Measurements from ENCODE around the gene FOXP3.
A peak's percentile ranks its signal among the peaks of the same experiment; 100 is the strongest.
"Not testable (repeated sequence)": the region's sequence is repeated elsewhere in the genome, so short reads cannot be mapped to it uniquely, and the experiment has no call there.

Gene FOXP3, protein sequence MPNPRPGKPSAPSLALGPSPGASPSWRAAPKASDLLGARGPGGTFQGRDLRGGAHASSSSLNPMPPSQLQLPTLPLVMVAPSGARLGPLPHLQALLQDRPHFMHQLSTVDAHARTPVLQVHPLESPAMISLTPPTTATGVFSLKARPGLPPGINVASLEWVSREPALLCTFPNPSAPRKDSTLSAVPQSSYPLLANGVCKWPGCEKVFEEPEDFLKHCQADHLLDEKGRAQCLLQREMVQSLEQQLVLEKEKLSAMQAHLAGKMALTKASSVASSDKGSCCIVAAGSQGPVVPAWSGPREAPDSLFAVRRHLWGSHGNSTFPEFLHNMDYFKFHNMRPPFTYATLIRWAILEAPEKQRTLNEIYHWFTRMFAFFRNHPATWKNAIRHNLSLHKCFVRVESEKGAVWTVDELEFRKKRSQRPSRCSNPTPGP

GRCh38 chrX:49264460-49264859 lies at the start of gene FOXP3:
TSS of gene FOXP3 (minus strand) at chrX:49264710. CDS start at chrX:49258505, 6,205 bp downstream.
- no peak for DNase-seq (ENCODE audit: low read depth in 2 of 2)

- DNase-seq (ENCODE audit: low read depth in 2 of 2), result no peak
These were observed 47.7 kb upstream of the FOXP3 start for GRCh38 chrX:49312176-49312575.

GRCh38 chrX:49310371-49310770 lies 45.9 kb upstream of the FOXP3 start:
- DNase-seq (ENCODE audit: low read depth in 2 of 2), result no peak

DNA sequence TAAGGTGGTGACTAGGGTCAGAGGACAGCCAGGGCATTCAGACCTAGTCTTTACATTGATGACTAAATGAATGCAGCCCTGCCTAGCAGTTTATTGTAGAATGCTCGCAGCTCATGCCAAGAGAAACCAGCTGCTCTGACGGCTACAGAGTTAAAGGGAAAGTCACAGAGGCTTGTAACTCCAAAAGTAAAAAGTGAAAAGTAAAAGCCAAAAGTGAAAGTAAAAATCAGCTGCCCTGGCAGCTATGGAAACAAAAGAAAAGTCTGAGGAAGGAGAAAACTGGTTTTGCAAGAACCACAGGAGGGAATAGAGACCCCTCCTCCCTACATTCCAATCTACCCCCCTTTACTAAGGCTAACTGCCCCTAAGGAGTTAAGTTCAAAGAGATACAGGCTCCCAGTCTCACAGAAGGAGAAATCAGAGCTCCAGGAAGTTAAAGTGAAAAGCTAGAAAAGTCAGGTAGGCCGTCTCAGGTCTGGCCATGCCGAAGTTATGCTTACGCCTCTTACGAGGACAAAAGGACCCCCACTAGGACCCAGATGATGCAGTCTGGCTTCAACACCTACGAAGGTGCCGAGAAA lies 45.0 kb upstream of the FOXP3 start:
- no peak for DNase-seq (ENCODE audit: low read depth in 2 of 2)

- DNase-seq (ENCODE audit: low read depth in 2 of 2), result no peak
These were observed 44.2 kb upstream of the FOXP3 start for GRCh38 chrX:49308604-49309269.

DNA sequence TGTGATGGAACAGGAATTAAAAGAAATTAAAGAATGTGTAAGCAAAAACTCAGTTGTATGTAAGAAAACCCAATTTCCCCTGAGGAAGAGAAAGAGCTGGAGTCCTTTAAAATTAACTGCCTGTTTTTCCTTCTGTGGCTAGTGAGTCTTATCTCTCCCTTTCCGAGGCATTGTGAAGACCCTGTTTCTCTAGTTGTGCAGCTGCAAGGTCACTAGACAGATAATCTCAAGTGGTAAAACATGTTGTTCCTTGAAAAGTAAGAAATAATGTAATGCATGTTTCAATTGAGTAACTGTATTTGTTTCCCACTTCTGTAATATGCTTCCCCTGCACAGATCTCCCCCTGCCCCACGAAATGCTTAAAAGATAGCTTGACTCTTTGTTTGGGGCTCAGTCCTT lies 43.3 kb upstream of the FOXP3 start:
- DNase-seq (ENCODE audit: low read depth in 2 of 2), result not testable (repeated sequence)

GRCh38 chrX:49303346-49303745 lies 38.8 kb upstream of the FOXP3 start, which contains the start of gene GAGE10:
TSS of gene GAGE10 (plus strand) at chrX:49303646. CDS start at chrX:49304860, 1,214 bp downstream.
- no peak for DNase-seq (ENCODE audit: low read depth in 2 of 2)

DNA sequence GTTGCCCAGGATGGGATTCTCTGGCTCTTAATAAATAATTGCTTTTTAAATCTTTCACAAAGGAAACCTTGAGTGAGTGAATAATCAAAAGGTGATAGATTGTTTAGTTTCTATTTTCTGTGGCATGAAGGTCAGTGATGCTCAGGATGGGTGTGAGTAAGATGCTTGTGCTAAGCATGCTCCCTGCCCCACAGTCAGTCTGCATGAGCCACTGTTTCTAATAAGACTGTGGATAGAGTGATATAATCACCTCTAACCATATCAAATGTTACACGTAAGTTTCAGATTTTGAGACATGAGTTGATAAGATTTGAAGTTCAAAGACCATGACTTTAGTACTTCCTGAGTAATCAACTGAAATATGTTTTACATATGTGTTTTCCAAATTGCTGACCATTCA lies 36.2 kb upstream of the FOXP3 start:
- DNase-seq (ENCODE audit: low read depth in 2 of 2), result no peak

- not testable (repeated sequence) for DNase-seq (ENCODE audit: low read depth in 2 of 2)
These were observed 34.8 kb upstream of the FOXP3 start for GRCh38 chrX:49299293-49299692.

GRCh38 chrX:49292400-49293362 lies 28.2 kb upstream of the FOXP3 start:
- DNase-seq (ENCODE audit: low read depth in 2 of 2), result no peak

DNA sequence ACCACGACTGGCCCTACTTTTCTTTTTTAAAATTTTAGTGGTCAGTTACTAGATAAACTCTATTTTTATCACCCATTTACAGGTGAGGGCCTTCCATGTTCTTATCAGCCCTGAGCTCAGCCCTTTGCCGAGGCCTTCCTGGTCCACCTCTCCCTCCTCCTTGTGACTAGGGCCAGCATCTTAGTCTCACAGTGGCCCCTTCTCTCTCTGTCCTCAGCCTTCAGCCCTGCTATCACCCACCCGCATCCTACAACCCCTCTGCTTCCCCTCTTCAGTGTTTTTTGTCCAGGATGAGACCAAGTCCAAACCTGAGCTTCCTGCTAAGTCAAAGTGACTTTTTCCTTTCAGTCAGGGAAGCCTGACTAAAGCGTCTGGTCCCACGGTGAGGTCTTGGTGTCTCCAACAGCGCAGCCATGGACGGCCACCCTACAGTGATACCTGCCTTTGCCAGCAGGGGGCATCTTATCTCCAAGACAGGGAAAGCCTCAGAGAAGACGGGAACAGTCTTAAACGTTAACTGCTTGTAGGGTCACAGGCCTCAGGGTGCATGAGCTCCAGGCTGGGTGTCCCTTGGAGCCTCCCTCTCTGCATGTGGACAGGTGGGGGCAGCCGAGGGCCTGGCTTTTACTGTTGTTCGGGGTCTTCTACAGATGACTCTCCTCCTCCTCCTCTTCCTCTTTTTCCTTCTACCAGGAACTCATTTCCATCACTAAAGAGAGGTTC lies 27.3 kb upstream of the FOXP3 start:
- DNase-seq (ENCODE audit: low read depth in 2 of 2), result peak; percentile 60 to 61

DNA sequence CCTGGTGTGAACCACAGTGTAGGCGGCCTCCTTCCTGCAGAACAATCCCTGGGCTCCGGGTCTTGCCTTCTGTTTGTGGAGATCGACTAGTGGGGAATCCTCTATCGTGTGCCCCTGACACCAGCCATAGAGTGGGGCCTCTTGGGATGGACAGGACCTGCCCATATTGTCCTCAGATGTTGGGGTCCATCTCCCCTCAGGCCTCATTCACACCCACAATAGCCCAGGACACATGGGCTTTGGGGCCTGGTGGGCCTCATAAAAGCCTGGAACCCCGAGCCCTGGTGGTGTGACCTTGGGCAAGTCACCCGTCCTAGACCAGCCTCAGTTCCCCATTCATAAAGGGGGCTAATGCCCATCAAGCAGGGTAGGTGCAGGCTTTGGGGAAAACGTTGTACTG lies 25.7 kb upstream of the FOXP3 start:
- no peak for DNase-seq (ENCODE audit: low read depth in 2 of 2)

DNA sequence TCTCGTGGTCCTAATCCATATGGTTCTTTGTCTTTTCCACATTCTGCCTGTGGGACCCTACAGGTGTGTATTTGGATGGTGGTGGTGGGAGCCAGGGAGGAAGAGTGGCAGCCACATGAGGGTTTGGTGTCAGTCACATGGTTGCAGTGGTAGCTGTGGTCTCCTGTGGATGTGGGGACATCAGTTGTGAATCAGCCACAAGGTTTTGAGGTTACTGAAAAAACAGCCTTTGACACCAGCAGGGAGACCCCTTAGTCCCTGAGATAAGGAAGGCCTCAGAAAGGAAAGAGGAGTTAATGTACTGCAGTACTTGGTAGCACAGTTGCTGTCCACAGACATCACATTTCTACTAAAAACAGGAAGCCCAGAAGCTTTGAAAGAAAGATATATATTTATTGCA lies 23.2 kb upstream of the FOXP3 start:
- no peak for DNase-seq (ENCODE audit: low read depth in 2 of 2)

GRCh38 chrX:49286581-49286980 lies 22.1 kb upstream of the FOXP3 start:
- no peak for DNase-seq (ENCODE audit: low read depth in 2 of 2)

DNA sequence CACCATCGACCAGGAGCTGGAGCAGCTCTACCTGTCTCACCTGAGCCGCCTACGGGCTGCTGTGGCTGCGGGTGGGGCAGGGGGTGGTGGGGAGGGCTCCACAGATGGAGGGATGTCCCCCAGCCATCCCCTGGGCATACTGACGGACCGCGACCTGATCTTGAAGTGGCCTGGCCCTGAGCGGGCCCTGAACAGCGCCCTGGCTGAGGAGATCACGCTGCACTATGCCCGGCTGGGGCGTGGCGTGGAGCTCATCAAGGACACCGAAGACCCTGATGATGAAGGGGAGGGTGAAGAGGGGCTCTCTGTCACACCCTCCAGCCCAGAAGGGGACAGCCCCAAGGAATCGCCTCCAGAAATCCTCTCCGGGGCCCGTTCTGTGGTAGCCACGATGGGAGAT lies 21.6 kb upstream of the FOXP3 start:
- DNase-seq (ENCODE audit: low read depth in 2 of 2), result no peak

DNA sequence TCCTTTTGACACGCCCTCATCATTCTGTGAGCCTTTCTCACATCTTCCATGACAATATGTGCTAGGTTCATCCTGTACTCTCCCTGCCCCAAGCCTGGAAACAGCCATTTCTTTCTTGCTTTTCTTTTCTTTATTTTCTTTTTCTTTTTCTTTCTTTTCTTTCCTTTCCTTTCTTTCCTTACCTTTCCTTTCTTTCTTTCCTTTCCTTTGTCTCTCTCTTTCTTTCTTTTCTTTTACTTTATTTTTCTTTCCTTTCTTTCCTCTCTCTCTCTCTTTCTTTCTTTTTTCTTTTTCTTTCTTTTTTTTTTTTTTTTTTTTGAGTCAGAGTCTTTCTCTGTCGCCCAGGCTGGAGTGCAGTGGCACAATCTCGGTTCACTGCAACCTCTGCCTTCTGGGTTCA lies 19.7 kb upstream of the FOXP3 start:
- DNase-seq (ENCODE audit: low read depth in 2 of 2), result no peak

GRCh38 chrX:49282647-49283011 lies 18.1 kb upstream of the FOXP3 start:
- no peak for DNase-seq (ENCODE audit: low read depth in 2 of 2)

GRCh38 chrX:49278081-49278480 lies 13.6 kb upstream of the FOXP3 start:
- DNase-seq (ENCODE audit: low read depth in 2 of 2), result no peak

DNA sequence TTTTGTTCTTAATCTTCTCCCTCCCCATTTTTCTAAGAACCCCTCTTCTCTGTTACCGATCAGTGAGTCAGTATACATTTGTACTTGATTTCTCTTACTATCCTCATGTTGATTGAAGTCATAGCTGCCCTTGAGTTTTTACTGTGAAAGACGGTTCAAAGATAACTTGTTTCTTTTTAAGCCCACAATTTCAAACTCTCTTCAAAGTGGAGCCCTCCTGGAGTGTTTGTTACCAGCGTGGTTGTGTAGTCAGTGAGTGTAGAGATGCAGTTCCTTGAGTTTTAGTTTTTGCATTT lies 13.0 kb upstream of the FOXP3 start:
- no peak for DNase-seq (ENCODE audit: low read depth in 2 of 2)

GRCh38 chrX:49276671-49277534 lies 12.4 kb upstream of the FOXP3 start:
- no peak for DNase-seq (ENCODE audit: low read depth in 2 of 2)
